ENCODE data around the gene ANKRD33B.
"Not testable (repeated sequence)": the region's sequence is repeated elsewhere in the genome, so short reads cannot be mapped to it uniquely, and the experiment has no call there.

The ANKRD33B gene

GRCh38 chr5:10653751-10654400, 90.0 kb downstream of the ANKRD33B start:
- no peak for DNase-seq (ENCODE audit: extremely low read depth in 1 of 2, low read depth in 1 of 2)

- DNase-seq (ENCODE audit: extremely low read depth in 1 of 2, low read depth in 1 of 2): no peak
Observed at GRCh38 chr5:10654566-10654965, 90.7 kb downstream of the ANKRD33B start.

- DNase-seq (ENCODE audit: extremely low read depth in 1 of 2, low read depth in 1 of 2): no peak
Observed at GRCh38 chr5:10655161-10655971, 91.5 kb downstream of the ANKRD33B start.

- DNase-seq (ENCODE audit: extremely low read depth in 1 of 2, low read depth in 1 of 2): no peak
Observed at GRCh38 chr5:10655972-10656830, 92.3 kb downstream of the ANKRD33B start.

- no peak for DNase-seq (ENCODE audit: extremely low read depth in 1 of 2, low read depth in 1 of 2)
Observed at GRCh38 chr5:10658265-10658664, 94.4 kb downstream of the ANKRD33B start.

GRCh38 chr5:10660135-10660534, 96.3 kb downstream of the ANKRD33B start:
- no peak for DNase-seq (ENCODE audit: extremely low read depth in 1 of 2, low read depth in 1 of 2)

GRCh38 chr5:10660720-10661387, 97.0 kb downstream of the ANKRD33B start:
- no peak for DNase-seq (ENCODE audit: extremely low read depth in 1 of 2, low read depth in 1 of 2)

- DNase-seq (ENCODE audit: extremely low read depth in 1 of 2, low read depth in 1 of 2): no peak
Observed at GRCh38 chr5:10661401-10661800, 97.5 kb downstream of the ANKRD33B start.

- no peak for DNase-seq (ENCODE audit: extremely low read depth in 1 of 2, low read depth in 1 of 2)
Observed at GRCh38 chr5:10662083-10662482, 98.2 kb downstream of the ANKRD33B start.

GRCh38 chr5:10662661-10663488, 99.0 kb downstream of the ANKRD33B start:
- DNase-seq (ENCODE audit: extremely low read depth in 1 of 2, low read depth in 1 of 2): no peak

- no peak for DNase-seq (ENCODE audit: extremely low read depth in 1 of 2, low read depth in 1 of 2)
Observed at GRCh38 chr5:10663489-10664179, 99.8 kb downstream of the ANKRD33B start.

- DNase-seq (ENCODE audit: extremely low read depth in 1 of 2, low read depth in 1 of 2): not testable (repeated sequence)
Observed at GRCh38 chr5:10664180-10664769, 100.4 kb downstream of the ANKRD33B start.

GRCh38 chr5:10665799-10666198, 101.9 kb downstream of the ANKRD33B start:
- no peak for DNase-seq (ENCODE audit: extremely low read depth in 1 of 2, low read depth in 1 of 2)

- no peak for DNase-seq (ENCODE audit: extremely low read depth in 1 of 2, low read depth in 1 of 2)
Observed at GRCh38 chr5:10666531-10667299, 102.8 kb downstream of the ANKRD33B start.

GRCh38 chr5:10667431-10668057, 103.7 kb downstream of the ANKRD33B start:
- no peak for DNase-seq (ENCODE audit: extremely low read depth in 1 of 2, low read depth in 1 of 2)

- DNase-seq (ENCODE audit: extremely low read depth in 1 of 2, low read depth in 1 of 2): no peak
Observed at GRCh38 chr5:10668697-10669096, 104.8 kb downstream of the ANKRD33B start.

- no peak for DNase-seq (ENCODE audit: extremely low read depth in 1 of 2, low read depth in 1 of 2)
Observed at GRCh38 chr5:10669983-10670382, 106.1 kb downstream of the ANKRD33B start.

Measured in stimulated activated CD8-positive, alpha-beta memory T cell treated with anti-CD3 and anti-CD28 coated beads, Interleukin-7, amount 100 ng/mL, for 48 hours (primary cell).